ENCODE measurements around the gene SURF1.

- TF ChIP-seq POLR2A (IDR thresholded peaks at IDR 0.05) (no peak), CTCF (IDR thresholded peaks at IDR 0.05) (no peak), EP300 (IDR thresholded peaks at IDR 0.05) (no peak)
These were observed 31.4 kb upstream of the SURF1 start for GRCh38 chr9:133387680-133388079.

Data from tibial nerve (tissue), 4 donors.